OCI-M2 (cell line): ENCODE measurements around the gene CBR4.

Experiments
- DNase-seq: peaks from one replicate; lab custom pipeline; 2025; ENCODE audit not compliant: unreplicated experiment; lab: John Stamatoyannopoulos, UW

CBR4 gene

GRCh38 chr4:169010125-169011023 lies at the start of gene CBR4:
TSS of gene CBR4 (minus strand) at chr4:169010255. CDS start at chr4:169010089, 166 bp downstream.
- DNase-seq, result peak; percentile 67

GRCh38 chr4:169059306-169060211 lies 49.5 kb upstream of the CBR4 start:
- no peak for DNase-seq

GRCh38 chr4:169058312-169058711 lies 48.3 kb upstream of the CBR4 start:
- DNase-seq, result no peak

GRCh38 chr4:169054879-169055278 lies 44.8 kb upstream of the CBR4 start:
- DNase-seq, result no peak

- no peak for DNase-seq
These were observed 42.5 kb upstream of the CBR4 start for GRCh38 chr4:169052594-169052945.

- no peak for DNase-seq
These were observed 41.9 kb upstream of the CBR4 start for GRCh38 chr4:169051761-169052593.

- no peak for DNase-seq
These were observed 41.1 kb upstream of the CBR4 start for GRCh38 chr4:169050881-169051760.

GRCh38 chr4:169050284-169050683 lies 40.2 kb upstream of the CBR4 start:
- no peak for DNase-seq

GRCh38 chr4:169048868-169049414 lies 38.9 kb upstream of the CBR4 start:
- DNase-seq, result no peak

GRCh38 chr4:169047956-169048355 lies 37.9 kb upstream of the CBR4 start:
- no peak for DNase-seq

GRCh38 chr4:169045862-169046584 lies 36.0 kb upstream of the CBR4 start:
- DNase-seq, result no peak

GRCh38 chr4:169044714-169045447 lies 34.8 kb upstream of the CBR4 start:
- DNase-seq, result no peak

GRCh38 chr4:169042608-169043007 lies 32.6 kb upstream of the CBR4 start:
- no peak for DNase-seq

GRCh38 chr4:169040559-169041261 lies 30.7 kb upstream of the CBR4 start:
- no peak for DNase-seq

GRCh38 chr4:169039251-169039954 lies 29.3 kb upstream of the CBR4 start:
- DNase-seq, result no peak

- no peak for DNase-seq
These were observed 27.5 kb upstream of the CBR4 start for GRCh38 chr4:169037506-169037905.
